ENCODE measurements around the gene COL25A1. TPM values are rescaled to one million over a fixed set of nuclear protein-coding genes. Genes with fewer than 3 reads are reported as not detected.

Gene COL25A1
- total RNA-seq, 1 donor from 2014 or later, result 10.4 TPM

DNA sequence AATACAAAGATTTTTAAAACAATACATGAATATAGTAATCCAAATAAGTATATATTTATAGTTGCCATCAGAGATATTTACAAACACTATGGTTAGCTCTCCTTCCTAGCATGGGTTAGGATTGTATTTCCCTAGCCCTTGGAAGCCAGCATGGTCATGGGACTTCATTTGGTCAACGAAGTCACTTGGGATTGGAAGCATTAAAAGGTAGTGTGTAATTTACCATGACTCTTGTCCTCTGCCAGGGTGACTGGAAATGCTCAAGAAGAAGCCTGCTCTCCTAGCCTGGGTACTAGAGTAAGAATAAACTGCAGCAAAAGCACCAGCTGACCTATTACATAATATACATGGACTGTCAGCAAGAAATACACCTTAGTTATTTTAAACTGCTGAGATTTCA is 102.9 kb downstream of the COL25A1 start:
- H2AFZ ChIP-seq (ENCODE audit: low read depth, low read length), result no peak overlapping the region
- no peaks in the 10 kb centered on the region for H3K36me3 Mint-ChIP-seq (ENCODE audit: low read depth, unreplicated experiment)
- DNase-seq (ENCODE audit: low read depth) (no peak), FAIRE-seq (no peak)
- H3K27me3 ChIP-seq (ENCODE audit: insufficient read depth, low read length), result no peaks in the 10 kb centered on the region
- no peak overlapping the region for H3K4me3 Mint-ChIP-seq (ENCODE audit: unreplicated experiment)
- TF ChIP-seq EZH2 (IDR thresholded peaks at IDR 0.05; ENCODE audit: insufficient read depth, low read length), result no peak
- TF ChIP-seq, protein P1, sequence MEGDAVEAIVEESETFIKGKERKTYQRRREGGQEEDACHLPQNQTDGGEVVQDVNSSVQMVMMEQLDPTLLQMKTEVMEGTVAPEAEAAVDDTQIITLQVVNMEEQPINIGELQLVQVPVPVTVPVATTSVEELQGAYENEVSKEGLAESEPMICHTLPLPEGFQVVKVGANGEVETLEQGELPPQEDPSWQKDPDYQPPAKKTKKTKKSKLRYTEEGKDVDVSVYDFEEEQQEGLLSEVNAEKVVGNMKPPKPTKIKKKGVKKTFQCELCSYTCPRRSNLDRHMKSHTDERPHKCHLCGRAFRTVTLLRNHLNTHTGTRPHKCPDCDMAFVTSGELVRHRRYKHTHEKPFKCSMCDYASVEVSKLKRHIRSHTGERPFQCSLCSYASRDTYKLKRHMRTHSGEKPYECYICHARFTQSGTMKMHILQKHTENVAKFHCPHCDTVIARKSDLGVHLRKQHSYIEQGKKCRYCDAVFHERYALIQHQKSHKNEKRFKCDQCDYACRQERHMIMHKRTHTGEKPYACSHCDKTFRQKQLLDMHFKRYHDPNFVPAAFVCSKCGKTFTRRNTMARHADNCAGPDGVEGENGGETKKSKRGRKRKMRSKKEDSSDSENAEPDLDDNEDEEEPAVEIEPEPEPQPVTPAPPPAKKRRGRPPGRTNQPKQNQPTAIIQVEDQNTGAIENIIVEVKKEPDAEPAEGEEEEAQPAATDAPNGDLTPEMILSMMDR (IDR thresholded peaks at IDR 0.05; ENCODE audit: insufficient read depth, low read depth, low read length), result no peak
- peaks cover 2% of the 10 kb centered on the region for H3K9me3 Mint-ChIP-seq (ENCODE audit: unreplicated experiment)
- no peak overlapping the region for H3K27ac Mint-ChIP-seq (ENCODE audit: unreplicated experiment)
- H3K4me1 ChIP-seq (ENCODE audit: insufficient read depth, low read length), result no peaks in the 10 kb centered on the region
- no peaks in the 10 kb centered on the region for H4K20me1 ChIP-seq (ENCODE audit: insufficient read depth, low read length)
- no peak overlapping the region for H3K9ac ChIP-seq (ENCODE audit: low read length)
- no peaks in the 10 kb centered on the region for H3K36me3 ChIP-seq (ENCODE audit: insufficient read depth, low read length)
- no peak overlapping the region for H3K4me2 ChIP-seq (ENCODE audit: low read length)
- no peaks in the 10 kb centered on the region for H3K79me2 ChIP-seq (ENCODE audit: insufficient read depth, low read length)
- no peak overlapping the region for H3K27ac ChIP-seq (ENCODE audit: low read depth, low read length)
- H3K4me3 ChIP-seq (ENCODE audit: insufficient read depth, low read depth, low read length), result no peak overlapping the region
- no peaks in the 10 kb centered on the region for H3K4me1 Mint-ChIP-seq (ENCODE audit: low read depth, unreplicated experiment)
- H3K9me3 ChIP-seq (ENCODE audit: insufficient read depth, low read depth, low read length), result no peaks in the 10 kb centered on the region
- no peaks in the 10 kb centered on the region for H3K27me3 Mint-ChIP-seq (ENCODE audit: low read depth, unreplicated experiment)

DNA sequence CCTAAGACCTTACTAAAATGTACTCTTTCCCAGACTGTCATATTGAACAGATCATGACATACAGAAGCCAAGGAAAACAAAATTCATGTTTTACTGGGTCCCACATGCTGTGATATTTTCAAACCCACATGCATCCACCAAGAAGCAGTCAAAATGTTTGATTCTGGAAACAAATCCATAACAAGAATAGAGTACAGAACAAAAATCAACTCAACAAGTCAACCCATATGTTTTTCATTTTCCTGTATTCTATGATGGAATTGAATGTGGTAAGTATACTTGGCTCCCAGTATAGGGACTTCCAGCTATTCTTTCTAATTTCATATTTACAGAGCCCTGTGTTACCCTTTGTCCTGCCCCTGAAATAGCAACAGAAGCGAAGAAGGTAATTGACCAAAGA is 106.8 kb downstream of the COL25A1 start:
- Histone ChIP-seq H3K4me3 (ENCODE audit: insufficient read depth, low read depth, low read length) (no peak overlapping the region), H3K27ac (ENCODE audit: low read depth, low read length) (no peak overlapping the region), H3K4me2 (ENCODE audit: low read length) (no peak overlapping the region), H4K20me1 (ENCODE audit: insufficient read depth, low read length) (no peaks in the 10 kb centered on the region), H2AFZ (ENCODE audit: low read depth, low read length) (no peak overlapping the region), H3K36me3 (ENCODE audit: insufficient read depth, low read length) (no peaks in the 10 kb centered on the region), H3K9ac (ENCODE audit: low read length) (no peak overlapping the region), H3K79me2 (ENCODE audit: insufficient read depth, low read length) (no peaks in the 10 kb centered on the region), H3K27me3 (ENCODE audit: insufficient read depth, low read length) (no peaks in the 10 kb centered on the region), H3K9me3 (ENCODE audit: insufficient read depth, low read depth, low read length) (no peaks in the 10 kb centered on the region), H3K4me1 (ENCODE audit: insufficient read depth, low read length) (no peaks in the 10 kb centered on the region)
- Mint-ChIP-seq H3K9me3 (ENCODE audit: unreplicated experiment) (no peaks in the 10 kb centered on the region), H3K4me1 (ENCODE audit: low read depth, unreplicated experiment) (no peaks in the 10 kb centered on the region), H3K4me3 (ENCODE audit: unreplicated experiment) (no peak overlapping the region), H3K36me3 (ENCODE audit: low read depth, unreplicated experiment) (no peaks in the 10 kb centered on the region), H3K27me3 (ENCODE audit: low read depth, unreplicated experiment) (no peaks in the 10 kb centered on the region), H3K27ac (ENCODE audit: unreplicated experiment) (no peak overlapping the region)
- DNase-seq (ENCODE audit: low read depth), result no peak
- TF ChIP-seq EZH2 (IDR thresholded peaks at IDR 0.05; ENCODE audit: insufficient read depth, low read length), result no peak
- TF ChIP-seq, protein P1 (IDR thresholded peaks at IDR 0.05; ENCODE audit: insufficient read depth, low read depth, low read length), result no peak
- FAIRE-seq, result no peak

DNA sequence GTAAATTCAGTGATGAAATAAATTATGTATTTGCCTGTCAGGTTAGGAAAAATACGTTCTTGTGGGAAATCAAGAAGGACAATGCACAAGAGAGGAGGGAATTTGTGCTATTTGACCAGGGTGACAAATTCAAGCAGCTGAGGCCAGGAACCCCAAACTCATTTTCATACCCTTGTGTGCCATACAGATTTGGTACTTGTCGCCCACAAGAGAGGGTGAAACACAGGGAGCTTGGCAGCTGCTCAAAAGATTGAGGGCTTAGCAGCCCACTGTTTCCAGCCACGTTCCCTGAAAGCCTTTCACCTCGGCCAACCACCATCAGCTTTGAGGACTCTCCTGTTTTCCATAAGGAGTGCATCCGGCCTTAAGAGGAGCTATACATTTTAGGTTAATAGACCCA is 111.2 kb downstream of the COL25A1 start:
- TF ChIP-seq, protein P1 (IDR thresholded peaks at IDR 0.05; ENCODE audit: insufficient read depth, low read depth, low read length), result no peak
- no peak for TF ChIP-seq EZH2 (IDR thresholded peaks at IDR 0.05; ENCODE audit: insufficient read depth, low read length)
- H4K20me1 ChIP-seq (ENCODE audit: insufficient read depth, low read length), result no peaks in the 10 kb centered on the region
- no peak overlapping the region for H3K27ac ChIP-seq (ENCODE audit: low read depth, low read length)
- H3K9me3 ChIP-seq (ENCODE audit: insufficient read depth, low read depth, low read length), result no peaks in the 10 kb centered on the region
- no peak overlapping the region for H3K9ac ChIP-seq (ENCODE audit: low read length)
- H3K4me2 ChIP-seq (ENCODE audit: low read length), result no peak overlapping the region
- DNase-seq (ENCODE audit: low read depth), result no peak
- no peaks in the 10 kb centered on the region for H3K36me3 ChIP-seq (ENCODE audit: insufficient read depth, low read length)
- H3K4me3 ChIP-seq (ENCODE audit: insufficient read depth, low read depth, low read length), result no peak overlapping the region
- H3K4me1 ChIP-seq (ENCODE audit: insufficient read depth, low read length), result no peaks in the 10 kb centered on the region
- H3K27me3 ChIP-seq (ENCODE audit: insufficient read depth, low read length), result no peaks in the 10 kb centered on the region
- Mint-ChIP-seq H3K36me3 (ENCODE audit: low read depth, unreplicated experiment) (no peaks in the 10 kb centered on the region), H3K4me1 (ENCODE audit: low read depth, unreplicated experiment) (no peaks in the 10 kb centered on the region), H3K4me3 (ENCODE audit: unreplicated experiment) (no peak overlapping the region), H3K27ac (ENCODE audit: unreplicated experiment) (no peak overlapping the region), H3K9me3 (ENCODE audit: unreplicated experiment) (no peaks in the 10 kb centered on the region), H3K27me3 (ENCODE audit: low read depth, unreplicated experiment) (no peaks in the 10 kb centered on the region)
- H3K79me2 ChIP-seq (ENCODE audit: insufficient read depth, low read length), result no peaks in the 10 kb centered on the region
- no peak for FAIRE-seq
- H2AFZ ChIP-seq (ENCODE audit: low read depth, low read length), result no peak overlapping the region

Measured in astrocyte (in vitro differentiated cells and primary cell).